GM12875 (cell line): ENCODE results near the gene CAGE1.

Experiments
- H3K4me3 ChIP-seq: one replicate; pipeline ENCODE4 v1.5.1; 2011; ENCODE audit warnings: low read depth, low read length, control low read depth
- TF ChIP-seq, protein P1 (sequence below): IDR thresholded peaks from 2 replicates; pipeline ENCODE4 v1.5.1; 2011; ENCODE audit warnings: low read depth, mild to moderate bottlenecking, control low read depth, inconsistent platforms, low read length, moderate library complexity, borderline replicate concordance; ENCODE audit not compliant: insufficient read depth

Gene CAGE1

GRCh38 chr6:7314414-7314813 lies 75.1 kb downstream of the CAGE1 start:
- TF ChIP-seq, protein P1, sequence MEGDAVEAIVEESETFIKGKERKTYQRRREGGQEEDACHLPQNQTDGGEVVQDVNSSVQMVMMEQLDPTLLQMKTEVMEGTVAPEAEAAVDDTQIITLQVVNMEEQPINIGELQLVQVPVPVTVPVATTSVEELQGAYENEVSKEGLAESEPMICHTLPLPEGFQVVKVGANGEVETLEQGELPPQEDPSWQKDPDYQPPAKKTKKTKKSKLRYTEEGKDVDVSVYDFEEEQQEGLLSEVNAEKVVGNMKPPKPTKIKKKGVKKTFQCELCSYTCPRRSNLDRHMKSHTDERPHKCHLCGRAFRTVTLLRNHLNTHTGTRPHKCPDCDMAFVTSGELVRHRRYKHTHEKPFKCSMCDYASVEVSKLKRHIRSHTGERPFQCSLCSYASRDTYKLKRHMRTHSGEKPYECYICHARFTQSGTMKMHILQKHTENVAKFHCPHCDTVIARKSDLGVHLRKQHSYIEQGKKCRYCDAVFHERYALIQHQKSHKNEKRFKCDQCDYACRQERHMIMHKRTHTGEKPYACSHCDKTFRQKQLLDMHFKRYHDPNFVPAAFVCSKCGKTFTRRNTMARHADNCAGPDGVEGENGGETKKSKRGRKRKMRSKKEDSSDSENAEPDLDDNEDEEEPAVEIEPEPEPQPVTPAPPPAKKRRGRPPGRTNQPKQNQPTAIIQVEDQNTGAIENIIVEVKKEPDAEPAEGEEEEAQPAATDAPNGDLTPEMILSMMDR: no peak
- H3K4me3 ChIP-seq: no peak overlapping the region

GRCh38 chr6:7313505-7314165 lies 75.9 kb downstream of the CAGE1 start:
- H3K4me3 ChIP-seq: no peak overlapping the region
- TF ChIP-seq, protein P1: no peak

DNA sequence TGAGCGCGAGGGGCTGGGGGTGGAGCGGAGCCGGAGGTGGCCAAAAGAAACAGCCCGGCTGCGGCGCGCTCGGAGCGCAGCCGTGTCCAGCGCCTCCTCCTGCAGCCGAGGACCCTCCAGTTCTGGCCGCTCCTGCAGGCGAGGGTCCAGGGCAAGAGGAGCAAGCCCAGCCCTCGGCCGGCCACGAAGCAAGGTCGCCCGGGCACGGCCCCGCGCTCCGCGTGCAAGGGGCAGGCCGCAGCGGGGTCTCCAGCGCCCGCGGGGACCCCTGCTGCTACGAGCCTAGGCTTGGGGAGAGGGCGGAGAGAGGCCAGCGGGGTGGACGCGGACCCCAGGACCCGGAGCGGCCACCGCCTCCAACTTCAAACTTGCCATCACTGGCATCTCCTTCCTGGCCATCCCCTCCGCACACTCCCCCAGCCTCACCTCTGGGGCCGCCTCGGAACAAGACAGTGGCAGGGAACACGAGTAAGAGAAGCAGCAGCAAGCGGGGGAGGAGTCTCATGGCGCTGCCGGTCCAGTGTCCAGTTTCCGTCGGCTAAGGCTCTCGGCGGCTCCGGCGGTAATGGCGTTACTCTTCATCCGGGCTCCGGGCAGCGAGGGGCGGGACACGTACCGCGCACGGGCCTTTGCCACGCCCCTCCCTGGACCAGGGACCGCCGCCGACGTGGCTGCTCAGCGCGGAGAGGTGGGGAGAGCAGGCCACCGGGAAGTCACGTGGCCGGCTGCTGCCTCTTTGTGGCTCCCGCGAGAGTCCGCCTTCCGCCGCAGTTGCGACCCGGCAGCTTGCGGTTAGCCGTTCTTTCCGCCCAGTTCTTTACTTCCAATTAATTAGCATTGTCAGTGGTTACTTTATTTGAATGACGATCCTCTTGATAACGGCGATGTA lies 76.7 kb downstream of the CAGE1 start, which contains the start of gene SSR1:
Gene SSR1, minus strand, starts transcription at position 584 of the 889 bp plus-strand sequence. Its CDS starts 79 bp downstream, at position 505.
- TF ChIP-seq, protein P1: no peak
- peak within 1 kb of the TSS; percentile 78 for H3K4me3 ChIP-seq

- peak overlapping the region; percentile 78 for H3K4me3 ChIP-seq
- TF ChIP-seq, protein P1: no peak
These were observed 77.5 kb downstream of the CAGE1 start for GRCh38 chr6:7311917-7312615.

DNA sequence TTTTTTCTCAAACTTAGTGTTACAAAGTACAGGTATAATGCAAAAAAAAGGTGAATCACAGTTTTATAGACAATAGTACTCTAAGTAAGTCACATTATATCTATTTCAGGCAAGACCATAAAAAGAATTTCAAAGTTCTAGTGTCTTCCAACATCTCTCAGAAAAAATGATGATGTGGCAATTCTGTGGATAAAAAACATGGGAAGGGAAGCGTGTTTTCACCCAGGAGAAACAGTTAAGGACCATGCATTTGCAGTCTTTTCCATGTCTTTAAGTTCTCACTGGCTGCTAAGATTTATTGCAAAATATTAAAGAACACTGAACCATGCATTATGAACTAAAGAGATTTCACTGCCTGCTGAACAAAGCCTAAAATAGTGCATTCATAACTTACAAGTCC lies 78.4 kb downstream of the CAGE1 start:
- H3K4me3 ChIP-seq: no peak overlapping the region
- TF ChIP-seq, protein P1: no peak

DNA sequence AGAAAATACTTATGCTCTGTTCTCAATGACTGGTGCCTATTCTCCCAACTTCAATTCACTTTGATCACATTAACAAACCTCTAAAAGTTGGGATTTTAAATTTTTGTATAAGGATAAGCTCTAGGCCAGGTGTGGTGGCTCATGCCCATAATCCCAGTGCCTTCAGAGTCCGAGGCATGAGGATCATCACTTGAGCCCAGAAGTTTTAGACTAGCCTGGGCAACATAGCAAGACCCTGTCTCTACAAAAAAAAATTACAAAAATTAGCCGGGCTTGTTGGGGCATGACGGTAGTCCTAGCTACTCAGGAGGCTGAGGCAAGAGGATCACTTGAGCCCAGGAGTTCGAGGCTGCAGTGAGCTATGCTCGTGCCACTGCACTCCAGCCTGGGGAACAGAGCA lies 80.5 kb downstream of the CAGE1 start:
- TF ChIP-seq, protein P1: no peak
- no peak overlapping the region for H3K4me3 ChIP-seq
